Esophagus squamous epithelium (tissue), 4 donors: ENCODE results near the gene NMBR.

Experiments used
- POLR2A ChIP-seq, 4 donors: fragments of 450-650 bp; IDR thresholded peaks; one replicate each; pipeline ENCODE4 v1.6.1; 2017; ENCODE audit warnings: antibody characterized with exemption in 4 of 4, mild to moderate bottlenecking in 4 of 4, moderate library complexity in 3 of 4
- TF ChIP-seq, protein P1 (sequence below), 6 experiments: fragments of 450-650 bp in 4 of 6; fragments of 200-600 bp in 2 of 6; sonication (generic) in 2 of 6; IDR thresholded peaks; one replicate each; pipeline ENCODE4 v1.5.1; 2016 to 2019; ENCODE audit warnings: antibody characterized with exemption in 6 of 6, mild to moderate bottlenecking in 4 of 6, moderate library complexity in 4 of 6

GRCh38 chr6:142174703-142175102 lies 27.8 kb upstream of the NMBR start:
- TF ChIP-seq, protein P1, sequence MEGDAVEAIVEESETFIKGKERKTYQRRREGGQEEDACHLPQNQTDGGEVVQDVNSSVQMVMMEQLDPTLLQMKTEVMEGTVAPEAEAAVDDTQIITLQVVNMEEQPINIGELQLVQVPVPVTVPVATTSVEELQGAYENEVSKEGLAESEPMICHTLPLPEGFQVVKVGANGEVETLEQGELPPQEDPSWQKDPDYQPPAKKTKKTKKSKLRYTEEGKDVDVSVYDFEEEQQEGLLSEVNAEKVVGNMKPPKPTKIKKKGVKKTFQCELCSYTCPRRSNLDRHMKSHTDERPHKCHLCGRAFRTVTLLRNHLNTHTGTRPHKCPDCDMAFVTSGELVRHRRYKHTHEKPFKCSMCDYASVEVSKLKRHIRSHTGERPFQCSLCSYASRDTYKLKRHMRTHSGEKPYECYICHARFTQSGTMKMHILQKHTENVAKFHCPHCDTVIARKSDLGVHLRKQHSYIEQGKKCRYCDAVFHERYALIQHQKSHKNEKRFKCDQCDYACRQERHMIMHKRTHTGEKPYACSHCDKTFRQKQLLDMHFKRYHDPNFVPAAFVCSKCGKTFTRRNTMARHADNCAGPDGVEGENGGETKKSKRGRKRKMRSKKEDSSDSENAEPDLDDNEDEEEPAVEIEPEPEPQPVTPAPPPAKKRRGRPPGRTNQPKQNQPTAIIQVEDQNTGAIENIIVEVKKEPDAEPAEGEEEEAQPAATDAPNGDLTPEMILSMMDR (IDR thresholded peaks at IDR 0.05) = no peak
- TF ChIP-seq POLR2A (IDR thresholded peaks at IDR 0.05) = no peak
